Right ventricle myocardium inferior (tissue), 1 donor: ENCODE results near the gene BSG. TPM values are rescaled to one million over a fixed set of nuclear protein-coding genes. Genes with fewer than 3 reads are reported as not detected.
A peak's percentile ranks its signal among the peaks of the same experiment; 100 is the strongest.

Experiments used
- ATAC-seq: fragments of 200-7000 bp; cut with Tn5 transposase; one replicate; pipeline ENCODE4 v1.9.1; 2020; ENCODE audit warnings: mild to moderate bottlenecking, moderate library complexity
- DNase-seq: peaks from one replicate; pipeline ENCODE4 v3.0.0; 2021; ENCODE audit errors: missing footprints
- intact Hi-C: fragments of 100-400 bp; cut with DNase I; formaldehyde crosslinking; loops from one replicate; pipeline ENCODE4 v1.11.0; 2022
- total RNA-seq: library from RNA; stranded (reverse); fragmentation: NEBNext Ultra II Directional; extraction: Animal tissue kit (Norgen Biotek cat#: 25700); gene quantifications from one replicate; pipeline ENCODE4 v1.2.1, GENCODE V29; 2021
- donor health status: DM: no; HTN: yes; CAD: no; lungs with severe emphysema.

Gene BSG
- total RNA-seq, 1 donor from 2014 or later: 1,651 TPM

- ATAC-seq (no peak), DNase-seq (peak; percentile 62)
- intact Hi-C loops: no loop called here
These were observed 33.6 kb upstream of the BSG start for GRCh38 chr19:538641-539428.

GRCh38 chr19:539429-540030 lies 32.9 kb upstream of the BSG start:
- intact Hi-C loops: no loop called here
- no peak for DNase-seq
- ATAC-seq: no peak

DNA sequence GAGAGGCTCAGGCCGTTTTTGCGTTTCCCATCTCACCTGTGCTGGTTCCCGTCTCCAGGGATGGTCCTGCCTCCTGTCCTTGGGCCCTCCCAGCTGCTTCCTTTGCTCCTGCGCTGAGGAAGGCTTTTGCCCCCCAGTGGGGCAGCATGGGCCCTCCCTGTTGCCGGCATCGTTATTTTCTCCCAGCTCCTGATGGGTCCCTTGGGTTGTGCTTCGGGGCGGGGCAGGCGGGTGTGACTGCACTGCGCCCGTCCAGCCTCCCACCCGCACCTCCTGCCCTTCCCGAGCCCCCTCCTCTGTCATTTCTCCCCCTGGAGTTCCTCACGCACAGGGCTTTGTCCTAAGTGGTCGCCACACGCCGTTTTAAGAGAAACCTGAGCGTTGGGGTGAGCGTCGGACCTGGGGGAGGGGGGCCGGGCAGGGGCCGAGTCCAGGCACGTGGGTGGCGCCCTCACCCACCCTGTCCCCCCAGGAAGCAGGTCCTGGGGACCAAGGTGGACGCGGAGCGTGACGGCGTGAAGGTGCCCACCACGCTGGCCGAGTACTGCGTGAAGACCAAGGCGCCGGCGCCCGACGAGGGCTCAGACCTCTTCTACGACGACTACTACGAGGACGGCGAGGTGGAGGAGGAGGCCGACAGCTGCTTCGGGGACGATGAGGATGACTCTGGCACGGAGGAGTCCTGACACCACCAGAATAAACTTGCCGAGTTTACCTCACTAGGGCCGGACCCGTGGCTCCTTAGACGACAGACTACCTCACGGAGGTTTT lies 31.3 kb upstream of the BSG start:
- DNase-seq: peak; percentile 62
- ATAC-seq: no peak
- intact Hi-C loops: no loop called here

DNA sequence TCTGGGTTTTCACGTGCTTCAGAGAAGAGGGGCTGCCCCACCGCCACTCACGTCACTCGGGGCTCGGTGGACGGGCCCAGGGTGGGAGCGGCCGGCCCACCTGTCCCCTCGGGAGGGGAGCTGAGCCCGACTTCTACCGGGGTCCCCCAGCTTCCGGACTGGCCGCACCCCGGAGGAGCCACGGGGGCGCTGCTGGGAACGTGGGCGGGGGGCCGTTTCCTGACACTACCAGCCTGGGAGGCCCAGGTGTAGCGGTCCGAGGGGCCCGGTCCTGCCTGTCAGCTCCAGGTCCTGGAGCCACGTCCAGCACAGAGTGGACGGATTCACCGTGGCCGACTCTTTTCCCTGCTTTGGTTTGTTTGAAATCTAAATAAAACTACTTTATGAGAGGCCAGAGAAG lies 30.7 kb upstream of the BSG start:
- no peak for ATAC-seq
- intact Hi-C loops: no loop called here

GRCh38 chr19:542173-542866 lies 30.1 kb upstream of the BSG start:
- intact Hi-C loops: no loop called here
- DNase-seq (peak; percentile 66), ATAC-seq (no peak)

More for the DNA sequence above, 30.7 kb upstream of the BSG start:
- peak; percentile 54 for DNase-seq

DNA sequence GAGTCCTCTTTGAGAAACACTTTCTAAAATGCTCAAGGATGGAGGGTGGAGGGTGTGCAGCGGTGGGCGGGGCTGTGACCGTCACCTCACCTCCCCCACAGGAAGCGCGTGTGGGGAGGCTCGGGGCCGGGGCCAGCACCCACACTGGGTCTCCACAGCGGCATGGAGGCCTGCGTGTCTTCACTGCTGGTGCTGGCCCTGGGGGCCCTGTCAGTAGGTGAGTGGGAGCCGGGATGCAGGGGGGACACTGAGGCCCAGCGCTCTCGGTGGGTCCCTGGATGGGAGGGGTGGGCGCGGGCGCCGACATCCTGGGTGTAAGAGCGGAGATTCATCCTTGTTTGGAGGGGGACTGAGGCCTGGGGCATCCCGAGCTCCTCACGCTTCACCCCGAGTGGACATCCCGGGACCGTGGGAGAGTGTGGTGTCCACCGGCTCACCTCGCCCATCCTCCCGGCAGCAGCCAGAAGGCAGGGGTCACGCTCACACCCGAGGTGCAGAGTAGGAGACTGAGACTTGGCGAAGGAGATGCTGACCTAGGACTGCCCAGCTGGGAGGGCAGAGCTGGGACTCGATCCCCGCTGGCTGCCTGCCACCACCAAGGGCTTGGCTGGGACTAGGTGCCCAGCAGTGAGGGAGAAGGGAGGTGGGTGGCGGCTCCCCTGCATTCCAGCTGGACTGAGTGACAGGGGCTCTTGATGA lies 28.3 kb upstream of the BSG start, which contains the start of gene GZMM:
Gene GZMM, plus strand, starts transcription at position 144 of the 699 bp plus-strand sequence. Its CDS starts 19 bp downstream, at position 163.
- ATAC-seq: peak; percentile 22
- peak; percentile 62 for DNase-seq
- intact Hi-C loops: no loop called here

DNA sequence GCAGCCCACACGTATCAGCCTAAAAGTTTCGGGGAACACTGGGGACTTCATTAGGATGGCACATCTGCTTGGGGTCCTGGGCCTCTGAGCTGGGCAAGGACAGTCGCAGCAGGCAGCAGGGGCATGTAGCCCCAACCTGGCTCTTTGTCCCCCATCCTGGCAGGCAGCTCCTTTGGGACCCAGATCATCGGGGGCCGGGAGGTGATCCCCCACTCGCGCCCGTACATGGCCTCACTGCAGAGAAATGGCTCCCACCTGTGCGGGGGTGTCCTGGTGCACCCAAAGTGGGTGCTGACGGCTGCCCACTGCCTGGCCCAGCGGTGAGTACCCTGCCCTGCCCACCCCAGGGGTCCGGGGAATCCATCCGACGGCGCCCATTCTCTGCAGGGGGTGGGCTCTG lies 25.3 kb upstream of the BSG start:
- ATAC-seq: no peak
- no peak for DNase-seq
- intact Hi-C loops: no loop called here

- DNase-seq: no peak
- intact Hi-C loops: no loop called here
- ATAC-seq: no peak
These were observed 24.3 kb upstream of the BSG start for GRCh38 chr19:547836-548720.

DNA sequence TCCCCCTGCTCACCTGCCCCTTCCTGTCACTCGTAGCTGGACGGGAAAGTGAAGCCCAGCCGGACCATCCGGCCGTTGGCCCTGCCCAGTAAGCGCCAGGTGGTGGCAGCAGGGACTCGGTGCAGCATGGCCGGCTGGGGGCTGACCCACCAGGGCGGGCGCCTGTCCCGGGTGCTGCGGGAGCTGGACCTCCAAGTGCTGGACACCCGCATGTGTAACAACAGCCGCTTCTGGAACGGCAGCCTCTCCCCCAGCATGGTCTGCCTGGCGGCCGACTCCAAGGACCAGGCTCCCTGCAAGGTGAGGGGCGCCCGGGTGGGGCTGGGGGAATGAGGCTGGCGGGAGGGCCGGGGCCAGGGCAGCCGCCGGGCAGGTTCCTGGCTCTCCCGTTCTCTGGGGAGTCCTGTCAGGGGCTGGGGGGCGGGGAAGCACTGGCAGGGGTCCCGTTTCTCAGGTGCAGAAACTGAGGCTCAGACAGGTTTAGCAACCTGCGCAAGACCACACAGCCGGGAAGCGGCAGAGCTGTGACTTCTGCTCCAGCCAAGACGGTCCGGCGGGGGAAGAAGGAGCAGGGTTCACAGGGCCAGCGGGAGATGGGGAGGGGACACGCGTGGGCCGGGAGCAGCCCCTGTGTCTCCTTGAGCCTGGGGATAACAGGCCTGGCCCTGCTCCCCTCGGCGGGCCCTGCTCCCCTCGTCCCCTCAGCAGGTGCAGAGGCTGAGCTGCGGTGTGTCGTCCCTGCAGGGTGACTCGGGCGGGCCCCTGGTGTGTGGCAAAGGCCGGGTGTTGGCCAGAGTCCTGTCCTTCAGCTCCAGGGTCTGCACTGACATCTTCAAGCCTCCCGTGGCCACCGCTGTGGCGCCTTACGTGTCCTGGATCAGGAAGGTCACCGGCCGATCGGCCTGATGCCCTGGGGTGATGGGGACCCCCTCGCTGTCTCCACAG lies 23.2 kb upstream of the BSG start:
- intact Hi-C loops: no loop called here
- ATAC-seq: no peak
- no peak for DNase-seq

DNA sequence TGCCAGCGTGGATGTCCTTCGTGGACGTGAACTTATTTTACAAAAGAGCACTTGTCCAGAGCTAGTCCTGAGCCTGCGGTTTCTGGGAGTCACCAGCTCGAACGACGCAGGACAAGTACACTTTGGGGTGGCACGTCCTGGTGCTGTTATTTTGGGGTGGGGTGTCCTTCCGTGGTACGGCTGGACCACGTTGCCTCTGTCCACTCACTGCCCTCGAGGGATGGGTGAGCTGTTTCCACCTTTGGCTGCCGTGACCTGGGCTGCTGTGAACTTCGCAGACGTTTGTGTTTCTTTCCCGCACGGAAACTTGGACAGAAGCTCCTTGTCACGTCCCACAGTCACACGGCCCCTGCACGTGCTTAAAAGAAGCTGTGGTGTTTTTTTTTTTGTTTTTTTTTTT lies 17.6 kb upstream of the BSG start:
- ATAC-seq: no peak
- intact Hi-C loops: loop anchor here (10.0 kb wide), 1 partner anchor 180 kb away; no protein-coding TSS in a partner anchor
- DNase-seq: no peak

GRCh38 chr19:555474-555808 lies 17.0 kb upstream of the BSG start:
- DNase-seq: no peak
- intact Hi-C loops: loop anchor here (10.0 kb wide), 1 partner anchor 179 kb away; no protein-coding TSS in a partner anchor
- no peak for ATAC-seq

GRCh38 chr19:556611-557382 lies 15.6 kb upstream of the BSG start:
- DNase-seq (peak; percentile 73), ATAC-seq (no peak)
- intact Hi-C loops: loop anchor here (10.0 kb wide), 1 partner anchor 178 kb away; no protein-coding TSS in a partner anchor

DNA sequence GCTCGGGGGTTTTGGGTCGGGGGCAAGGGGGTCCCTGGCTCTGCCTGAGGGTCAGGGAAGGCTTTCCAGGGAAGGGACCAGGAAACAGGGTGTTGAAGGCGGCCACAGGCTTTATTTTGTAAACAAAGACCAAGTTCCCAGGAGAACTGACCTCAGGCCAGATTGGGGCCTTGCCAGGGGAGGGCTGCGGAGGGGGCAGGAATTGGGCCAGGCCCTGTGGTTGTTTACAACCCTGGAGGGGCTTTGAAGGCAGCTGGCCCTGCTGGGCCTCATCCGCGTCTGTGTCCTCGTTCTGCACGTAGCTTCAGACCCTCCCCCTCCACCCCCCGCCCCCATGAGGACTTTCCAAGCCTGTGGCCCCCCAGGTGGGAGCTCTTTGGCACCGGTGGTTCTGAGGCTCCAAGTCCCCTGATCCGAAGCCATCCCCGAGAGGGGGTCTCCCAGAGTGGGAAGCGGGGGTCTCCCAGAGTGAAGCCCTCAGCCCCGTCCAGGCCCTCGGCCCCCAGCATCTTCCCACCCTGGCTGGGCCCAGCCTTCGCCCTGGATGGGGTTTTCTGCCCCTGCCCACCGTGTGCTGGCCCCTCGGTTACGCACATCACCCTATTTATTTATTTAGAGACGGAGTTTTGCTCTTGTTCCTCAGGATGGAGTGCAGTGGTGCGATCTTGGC lies 13.5 kb upstream of the BSG start:
- ATAC-seq (peak; percentile 50), DNase-seq (peak; percentile 62)
- intact Hi-C loops: loop anchor here (10.0 kb wide), 1 partner anchor 176 kb away; no protein-coding TSS in a partner anchor

GRCh38 chr19:560121-560520 lies 12.3 kb upstream of the BSG start:
- ATAC-seq (no peak), DNase-seq (no peak)
- intact Hi-C loops: no loop called here

DNA sequence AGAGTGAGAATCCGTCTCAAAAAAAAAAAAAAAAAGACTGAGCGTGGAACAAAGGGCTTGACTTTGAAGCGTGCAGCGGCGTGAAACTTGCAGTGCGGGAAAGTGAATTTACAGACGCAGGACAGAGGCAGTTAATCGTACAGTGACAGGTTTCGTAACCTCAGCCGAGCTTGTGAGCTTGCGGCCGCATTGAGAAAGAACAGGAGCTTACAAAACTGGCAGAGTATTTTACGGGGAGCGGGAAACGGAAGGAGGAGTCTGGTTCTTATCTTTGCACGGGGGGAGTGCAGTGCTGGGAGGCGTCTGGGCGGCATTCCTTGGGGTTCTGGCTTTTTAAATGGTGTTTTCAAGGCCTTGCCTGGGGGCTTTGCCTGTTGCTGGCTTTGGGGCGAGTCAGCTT lies 6.0 kb upstream of the BSG start:
- peak; percentile 66 for ATAC-seq
- intact Hi-C loops: no loop called here
- DNase-seq: peak; percentile 73
